Uterus (tissue), 2 donors: ENCODE data around the gene TSPAN17.

Experiments
- POLR2A ChIP-seq, 2 donors: fragments of 450-650 bp; IDR thresholded peaks; one replicate each; pipeline ENCODE4 v1.6.1; 2016; ENCODE audit warnings: antibody characterized with exemption in 2 of 2, mild to moderate bottlenecking in 1 of 2, moderate library complexity in 1 of 2
- TF ChIP-seq, protein P1 (sequence below), 4 experiments: fragments of 200-600 bp in 2 of 4; fragments of 450-650 bp in 2 of 4; sonication (generic) in 2 of 4; IDR thresholded peaks; one replicate each; pipeline ENCODE4 v1.5.1; 2016 to 2019; ENCODE audit warnings: antibody characterized with exemption in 4 of 4, mild to moderate bottlenecking in 2 of 4, moderate library complexity in 1 of 4

GRCh38 chr5:176660860-176661641 lies 13.8 kb downstream of the TSPAN17 start:
- TF ChIP-seq, protein P1, sequence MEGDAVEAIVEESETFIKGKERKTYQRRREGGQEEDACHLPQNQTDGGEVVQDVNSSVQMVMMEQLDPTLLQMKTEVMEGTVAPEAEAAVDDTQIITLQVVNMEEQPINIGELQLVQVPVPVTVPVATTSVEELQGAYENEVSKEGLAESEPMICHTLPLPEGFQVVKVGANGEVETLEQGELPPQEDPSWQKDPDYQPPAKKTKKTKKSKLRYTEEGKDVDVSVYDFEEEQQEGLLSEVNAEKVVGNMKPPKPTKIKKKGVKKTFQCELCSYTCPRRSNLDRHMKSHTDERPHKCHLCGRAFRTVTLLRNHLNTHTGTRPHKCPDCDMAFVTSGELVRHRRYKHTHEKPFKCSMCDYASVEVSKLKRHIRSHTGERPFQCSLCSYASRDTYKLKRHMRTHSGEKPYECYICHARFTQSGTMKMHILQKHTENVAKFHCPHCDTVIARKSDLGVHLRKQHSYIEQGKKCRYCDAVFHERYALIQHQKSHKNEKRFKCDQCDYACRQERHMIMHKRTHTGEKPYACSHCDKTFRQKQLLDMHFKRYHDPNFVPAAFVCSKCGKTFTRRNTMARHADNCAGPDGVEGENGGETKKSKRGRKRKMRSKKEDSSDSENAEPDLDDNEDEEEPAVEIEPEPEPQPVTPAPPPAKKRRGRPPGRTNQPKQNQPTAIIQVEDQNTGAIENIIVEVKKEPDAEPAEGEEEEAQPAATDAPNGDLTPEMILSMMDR (IDR thresholded peaks at IDR 0.05) = peak; percentile 85 to 97 (median 88)
- no peak for TF ChIP-seq POLR2A (IDR thresholded peaks at IDR 0.05)
